CD14-positive monocyte (primary cell): Measurements from ENCODE around the gene UBE2J2. TPM values are rescaled to one million over a fixed set of nuclear protein-coding genes. Genes with fewer than 3 reads are reported as not detected.

Experiments used
- DNase-seq, 3 donors: peaks; one replicate each; pipeline ENCODE4 v3.0.0-alpha.2; 2011 to 2022
- H2AFZ ChIP-seq: 2 replicates; pipeline ENCODE4 v1.6.0; 2012; ENCODE audit warnings: mild to moderate bottlenecking, low read depth, low read length, inconsistent platforms; ENCODE audit not compliant: insufficient read depth, poor library complexity, severe bottlenecking
- H3K27ac ChIP-seq, 2 donors: 1 replicate in 1 of 2; 2 replicates in 1 of 2; pipeline ENCODE4 v1.5.1; 2012 to 2013; ENCODE audit warnings: low read length in 2 of 2, control low read depth in 1 of 2, inconsistent platforms in 1 of 2, low read depth in 1 of 2, mild to moderate bottlenecking in 1 of 2
- H3K27me3 ChIP-seq, 2 donors: one replicate each; pipeline versions ENCODE4 v1.6.0 to v1.6.1; 2011 to 2013; ENCODE audit warnings: low read length in 2 of 2; ENCODE audit not compliant: control insufficient read depth in 2 of 2, insufficient read depth in 2 of 2
- H3K36me3 ChIP-seq, 2 donors: replicated peaks in 1 of 2; 1 replicate in 1 of 2; 2 replicates in 1 of 2; pipeline versions ENCODE4 v1.5.1 to v1.6.1; 2012 to 2013; ENCODE audit warnings: low read length in 2 of 2, control low read depth in 1 of 2, inconsistent platforms in 1 of 2, mild to moderate bottlenecking in 1 of 2; ENCODE audit not compliant: insufficient read depth in 2 of 2, control insufficient read depth in 1 of 2
- H3K4me1 ChIP-seq, 2 donors: 1 replicate in 1 of 2; 2 replicates in 1 of 2; pipeline versions ENCODE4 v1.5.1 to v1.6.1; 2012 to 2013; ENCODE audit warnings: low read length in 2 of 2, control low read depth in 1 of 2, inconsistent platforms in 1 of 2, mild to moderate bottlenecking in 1 of 2, moderate library complexity in 1 of 2; ENCODE audit not compliant: insufficient read depth in 2 of 2, control insufficient read depth in 1 of 2
- H3K4me2 ChIP-seq: replicated peaks from 2 replicates; pipeline ENCODE3; 2012; ENCODE audit warnings: low read length, moderate library complexity, mild to moderate bottlenecking; ENCODE audit not compliant: poor library complexity, severe bottlenecking; ENCODE audit errors: extremely low read depth
- H3K4me3 ChIP-seq, 3 experiments: fragments of 200-600 bp in 1 of 3; sonication (generic) in 1 of 3; replicated peaks in 1 of 3; 1 replicate in 2 of 3; 2 replicates in 1 of 3; pipeline ENCODE4 v1.5.1; 2011 to 2013; ENCODE audit warnings: low read length in 3 of 3, mild to moderate bottlenecking in 3 of 3, control low read depth in 2 of 3, low read depth in 2 of 3, inconsistent platforms in 1 of 3, moderate library complexity in 1 of 3
- H3K79me2 ChIP-seq: 2 replicates; pipeline ENCODE4 v1.6.0; 2012; ENCODE audit warnings: mild to moderate bottlenecking, control low read depth, inconsistent platforms, low read length, moderate library complexity; ENCODE audit not compliant: insufficient read depth
- H3K9ac ChIP-seq: 2 replicates; pipeline ENCODE4 v1.6.0; 2017; ENCODE audit warnings: low read length, mild to moderate bottlenecking; ENCODE audit not compliant: insufficient read depth, poor library complexity, severe bottlenecking
- H3K9me3 ChIP-seq, 2 donors: replicated peaks in 1 of 2; 1 replicate in 1 of 2; 2 replicates in 1 of 2; pipeline versions ENCODE4 v1.5.1 to v1.6.1; 2012 to 2013; ENCODE audit warnings: low read length in 2 of 2, control low read depth in 1 of 2; ENCODE audit not compliant: control insufficient read depth in 1 of 2, insufficient read depth in 1 of 2
- H4K20me1 ChIP-seq: 2 replicates; pipeline ENCODE4 v1.6.0; 2012; ENCODE audit warnings: mild to moderate bottlenecking, low read length, control low read depth, moderate library complexity; ENCODE audit not compliant: insufficient read depth
- H3K27ac Mint-ChIP-seq, 7 donors: one replicate each; pipeline ENCODE4 v1.8.0; 2020; ENCODE audit warnings: mild to moderate bottlenecking in 7 of 7, mixed read lengths in 7 of 7, moderate library complexity in 6 of 7, inconsistent platforms in 2 of 7
- H3K27me3 Mint-ChIP-seq, 3 donors: one replicate each; pipeline ENCODE4 v1.8.0; 2021 to 2022; ENCODE audit warnings: low read depth in 3 of 3, mild to moderate bottlenecking in 3 of 3, mixed read lengths in 3 of 3, moderate library complexity in 3 of 3, inconsistent platforms in 1 of 3
- H3K36me3 Mint-ChIP-seq, 2 donors: one replicate each; pipeline ENCODE4 v1.8.0; 2020; ENCODE audit warnings: mixed read lengths in 2 of 2, inconsistent platforms in 1 of 2, mild to moderate bottlenecking in 1 of 2
- H3K4me1 Mint-ChIP-seq: one replicate; pipeline ENCODE4 v1.8.0; 2020; ENCODE audit warnings: mild to moderate bottlenecking, mixed read lengths
- H3K4me3 Mint-ChIP-seq, 2 donors: one replicate each; pipeline ENCODE4 v1.8.0; 2020; ENCODE audit warnings: mild to moderate bottlenecking in 2 of 2, mixed read lengths in 2 of 2, moderate library complexity in 1 of 2
- H3K9me3 Mint-ChIP-seq, 7 donors: one replicate each; pipeline ENCODE4 v1.8.0; 2020 to 2022; ENCODE audit warnings: mixed read lengths in 7 of 7, mild to moderate bottlenecking in 6 of 7, moderate library complexity in 6 of 7, inconsistent platforms in 2 of 7
- CTCF ChIP-seq: fragments of 200-600 bp; IDR thresholded peaks from one replicate; pipeline ENCODE4 v1.8.0; 2022; ENCODE audit warnings: antibody characterized with exemption, mild to moderate bottlenecking
- WGBS: methylation state at CpG from one replicate; pipeline ENCODE4 v1.1.5; 2013; ENCODE audit warnings: missing lambda C conversion rate; ENCODE audit not compliant: insufficient coverage; 5-methylcytosine and 5-hydroxymethylcytosine counted together
- intact Hi-C, 2 donors: fragments of 100-400 bp; cut with micrococcal nuclease; formaldehyde crosslinking; loops; one replicate each; pipeline versions ENCODE4 v1.15.0 to v1.15.1; 2023
- polyA plus RNA-seq, 3 donors: library from polyadenylated mRNA; depleted of rRNA in 1 of 3; unstranded in 2 of 3; stranded (reverse) in 1 of 3; fragments of 300-500 nt in 2 of 3; fragments of >200 nt in 1 of 3; fragmentation: Illumina TruSeq in 2 of 3; gene quantifications; 1 replicate in 2 of 3; 2 replicates in 1 of 3; pipeline ENCODE4 v1.2.3, GENCODE V29; 2012 to 2021

The UBE2J2 gene
- polyA plus RNA-seq, 3 donors: 36.5 to 83.2 (median 72.1) TPM

GRCh38 chr1:1308756-1309250 lies 35.1 kb upstream of the UBE2J2 start:
- DNase-seq: no peak

More at GRCh38 chr1:1308756-1309250, 35.1 kb upstream of the UBE2J2 start:
- peak overlapping the region in 6 of 7 donors; percentile 52 to 85 (median 80) for H3K27ac Mint-ChIP-seq
- Histone ChIP-seq H3K4me2 (peak overlapping the region; percentile 99), H3K79me2 (peaks cover 39% of the 10 kb centered on the region), H2AFZ (peak overlapping the region; percentile 91), H3K9me3 (no peaks in the 10 kb centered on the region), H3K4me3 (peak overlapping the region; percentile 40 to 91 (median 88)), H3K27me3 (no peaks in the 10 kb centered on the region), H3K36me3 (peaks cover 35 to 36% of the 10 kb centered on the region in 2 donors), H4K20me1 (peaks cover 53% of the 10 kb centered on the region), H3K4me1 (peaks cover 39 to 48% of the 10 kb centered on the region in 2 donors), H3K9ac (peak overlapping the region; percentile 81), H3K27ac (peak overlapping the region; percentile 75 to 82)
- peaks cover 15 to 33% of the 10 kb centered on the region in 2 donors for H3K36me3 Mint-ChIP-seq
- WGBS: under 1% methylated on average over 66 of the region's 66 CpGs
- no peaks in the 10 kb centered on the region for H3K9me3 Mint-ChIP-seq
- H3K4me1 Mint-ChIP-seq: peaks cover 35% of the 10 kb centered on the region
- TF ChIP-seq CTCF: no peak
- peak overlapping the region; percentile 80 to 89 for H3K4me3 Mint-ChIP-seq
- H3K27me3 Mint-ChIP-seq: peaks cover 0 to 4% (median 0%) of the 10 kb centered on the region in 3 donors
- intact Hi-C loops: loop anchor here in 1 of 2 donors (5.0 kb wide), 2 partner anchors 68 to 473 kb away; partner anchors contain the start of gene AURKAIP1
